Brain pericyte (primary cell): ENCODE measurements around the gene EBI3.
"Not testable (repeated sequence)": the region's sequence is repeated elsewhere in the genome, so short reads cannot be mapped to it uniquely, and the experiment has no call there.

Source experiments
- DNase-seq: peaks from one replicate; pipeline ENCODE4 v3.0.0-alpha.2; 2012; ENCODE audit warnings: low read depth, low spot score

Gene EBI3

DNA sequence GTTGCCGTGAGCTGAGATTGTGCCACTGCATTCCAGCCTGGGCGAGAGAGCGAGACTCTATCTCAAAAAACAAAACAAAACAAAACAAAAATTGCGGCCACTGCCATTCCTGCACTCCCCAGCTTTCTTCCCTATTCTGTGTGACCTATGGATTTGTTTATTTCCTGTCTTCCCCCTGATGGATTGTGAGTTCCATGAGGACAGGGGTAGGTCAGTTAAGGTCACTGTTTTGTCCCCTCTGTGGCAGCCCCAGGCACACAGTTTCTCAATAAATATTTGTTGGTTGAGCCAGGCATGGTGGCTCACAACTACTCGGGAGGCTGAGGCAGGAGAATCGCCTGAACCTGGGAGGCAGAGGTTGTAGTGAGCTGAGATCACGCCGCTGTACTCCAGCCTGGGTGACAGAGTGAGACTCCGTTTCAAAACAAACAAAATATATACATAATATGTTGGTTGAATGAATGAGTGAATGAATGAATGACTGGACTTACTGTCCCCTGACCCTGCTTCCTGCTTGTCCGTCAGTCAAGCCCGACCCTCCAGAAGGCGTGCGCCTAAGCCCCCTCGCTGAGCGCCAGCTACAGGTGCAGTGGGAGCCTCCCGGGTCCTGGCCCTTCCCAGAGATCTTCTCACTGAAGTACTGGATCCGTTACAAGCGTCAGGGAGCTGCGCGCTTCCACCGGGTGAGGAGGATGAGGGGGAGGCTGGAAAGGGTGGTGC is 5.0 kb downstream of the EBI3 start:
- DNase-seq: no peak

DNA sequence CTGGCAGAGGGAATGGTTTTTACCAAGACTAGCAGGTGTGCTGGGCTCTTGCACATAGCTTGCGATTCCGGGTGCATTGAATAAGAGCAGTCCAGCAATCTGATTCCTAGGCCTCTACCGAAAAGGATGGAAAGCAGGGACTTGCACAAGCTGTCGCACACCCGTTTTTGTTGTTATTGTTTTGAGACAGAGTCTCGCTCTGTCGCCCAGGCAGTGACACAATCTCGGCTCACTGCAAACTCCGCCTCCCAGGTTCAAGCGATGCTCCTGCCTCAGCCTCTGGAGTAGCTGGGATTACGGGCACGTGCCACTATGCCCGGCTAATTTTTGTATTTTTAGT is 5.5 kb downstream of the EBI3 start:
- no peak for DNase-seq

DNA sequence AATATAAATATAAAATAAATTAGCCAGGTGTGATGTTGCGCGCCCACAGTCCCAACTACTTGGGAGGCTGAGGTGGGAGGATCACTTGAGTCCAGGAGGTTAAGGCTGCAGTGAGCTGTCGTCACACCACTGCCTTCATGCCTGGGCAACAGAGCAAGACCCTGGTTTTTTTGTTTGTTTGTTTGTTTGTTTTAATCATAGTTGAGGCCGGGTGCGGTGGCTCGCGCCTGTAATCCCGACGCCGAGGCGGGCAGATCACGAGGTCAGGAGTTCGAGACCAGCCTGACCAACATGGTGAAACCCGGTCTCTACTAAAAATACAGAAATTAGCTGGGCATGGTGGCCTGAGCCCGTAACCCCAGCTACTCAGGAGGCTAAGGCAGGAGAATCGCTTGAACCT is 8.2 kb downstream of the EBI3 start:
- not testable (repeated sequence) for DNase-seq

DNA sequence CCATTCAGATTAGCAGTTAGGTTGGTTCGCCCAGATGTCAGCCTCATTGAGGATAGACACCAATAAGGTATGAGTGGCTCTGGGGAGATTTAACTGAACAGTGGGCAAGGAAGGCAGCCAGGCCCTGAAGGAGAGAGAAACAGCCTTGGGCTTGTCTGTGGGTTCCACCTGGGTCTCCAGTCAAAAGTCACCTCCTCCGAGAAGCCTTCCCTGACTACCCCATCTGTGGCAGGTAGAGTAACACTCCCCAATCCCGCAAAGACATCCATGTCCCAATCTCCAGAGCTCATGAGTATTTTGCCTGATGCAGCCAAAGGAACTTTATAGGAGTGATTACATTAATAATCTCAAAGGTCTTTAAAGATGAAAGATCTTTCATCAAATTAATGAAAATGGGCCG is 9.5 kb downstream of the EBI3 start:
- no peak for DNase-seq

DNA sequence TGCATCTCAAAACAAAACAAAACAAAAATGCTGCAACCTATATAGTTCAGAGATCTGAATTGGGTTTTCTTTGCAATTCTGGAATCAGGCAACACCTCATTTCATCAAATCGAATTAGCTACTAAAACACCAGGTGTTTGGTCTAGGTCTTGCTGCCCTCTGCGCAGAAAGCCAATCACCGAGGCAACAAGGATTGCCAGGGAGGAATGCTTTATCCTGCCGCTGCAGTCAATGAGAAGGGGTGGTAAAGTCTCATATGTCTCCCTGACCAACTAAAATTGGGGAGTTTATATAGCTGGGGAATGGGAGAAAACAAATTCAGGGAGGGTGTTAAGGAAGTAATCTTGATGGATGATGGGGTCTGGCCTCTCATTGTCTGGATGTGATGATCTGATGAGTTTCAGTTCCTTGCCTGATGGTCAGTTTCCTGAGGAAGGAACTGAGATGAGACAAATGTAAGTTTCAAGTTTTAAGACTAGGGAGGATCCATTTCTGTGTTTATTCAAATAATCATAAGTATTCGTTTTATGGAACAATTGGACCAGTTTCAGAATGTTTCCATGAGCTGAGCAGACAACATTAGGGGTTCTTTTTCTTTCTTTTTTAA is 12.6 kb downstream of the EBI3 start:
- no peak for DNase-seq

DNA sequence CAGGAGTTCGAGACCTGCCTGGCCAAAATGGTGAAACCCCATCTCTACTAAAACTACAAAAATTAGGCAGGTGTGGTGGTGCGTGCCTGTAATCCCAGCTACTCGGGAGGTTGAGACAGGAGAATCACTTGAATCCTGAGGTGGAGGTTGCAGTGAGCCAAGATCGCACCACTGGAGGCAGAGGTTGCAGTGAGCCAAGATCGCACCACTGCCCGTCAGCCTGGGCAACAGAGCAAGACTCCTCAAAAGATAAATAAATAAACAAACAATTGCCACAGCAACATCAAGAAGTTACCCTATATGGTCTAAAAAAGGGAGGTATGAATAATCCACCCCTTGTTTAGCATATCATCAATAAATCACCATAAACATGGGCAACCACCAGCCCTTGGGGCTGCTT is 16.6 kb downstream of the EBI3 start:
- not testable (repeated sequence) for DNase-seq

DNA sequence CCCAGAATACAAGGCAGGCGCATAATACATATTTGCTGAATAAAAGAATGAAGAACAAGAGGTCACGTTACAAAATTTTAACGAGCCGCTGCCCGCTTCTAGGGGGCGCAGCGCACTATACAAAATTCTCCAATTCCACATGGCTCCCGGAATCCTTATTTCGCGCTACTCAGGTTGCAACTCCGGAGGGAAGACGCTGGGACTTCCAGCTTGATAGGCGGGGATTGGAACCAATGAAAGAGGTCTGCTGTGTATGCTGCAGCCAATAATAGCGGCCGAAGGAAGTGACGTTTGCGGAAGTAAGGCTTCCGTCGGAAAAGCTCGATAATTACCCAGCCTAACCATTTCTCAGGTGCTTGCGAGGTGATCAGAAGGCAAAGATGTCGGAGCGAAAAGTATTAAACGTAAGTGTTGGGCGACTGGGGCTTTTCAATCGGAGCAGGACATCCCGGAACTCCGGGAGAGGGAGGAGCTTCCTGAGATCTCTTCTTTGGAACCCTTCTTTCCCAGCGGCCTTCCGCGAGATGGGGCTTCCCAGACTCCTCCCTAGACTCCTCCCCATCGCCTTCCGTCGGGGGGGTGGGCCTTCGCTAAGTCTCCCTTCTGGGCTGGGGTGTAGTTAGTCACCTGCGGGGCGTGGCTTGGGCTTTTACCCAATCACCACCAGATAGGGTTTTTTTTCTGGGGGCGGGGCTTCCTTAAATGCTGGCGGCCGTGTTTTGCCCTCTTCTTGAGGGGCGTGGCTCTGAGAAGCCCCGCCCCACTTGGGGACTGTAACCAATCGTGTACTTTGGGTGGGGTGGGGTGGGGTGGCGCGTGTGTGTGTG is 17.7 kb downstream of the EBI3 start, which contains the start of gene YJU2:
YJU2 (plus strand) TSS at position 314 of the 827 bp plus-strand sequence; CDS start at position 381, 67 bp downstream.
- DNase-seq: peak; percentile 96

DNA sequence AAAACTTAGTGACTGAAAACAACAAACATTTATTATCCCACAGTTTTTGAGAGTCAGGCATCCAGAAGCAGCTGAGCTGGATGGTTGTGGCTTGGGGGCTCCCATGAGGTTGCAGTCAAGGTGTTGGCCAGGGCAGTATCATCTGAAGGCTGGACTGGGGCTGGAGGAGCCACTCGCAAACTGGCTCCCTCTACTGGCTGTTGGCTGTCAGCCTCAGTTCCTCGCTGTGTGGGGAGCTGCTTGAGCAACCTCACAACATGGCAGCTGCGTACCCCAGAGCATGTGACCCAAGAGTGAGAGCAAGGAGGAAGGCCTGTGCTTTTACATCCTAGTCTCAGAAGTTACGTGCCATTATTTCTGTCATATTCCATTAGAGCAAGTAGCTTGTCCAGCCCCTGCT is 27.2 kb downstream of the EBI3 start:
- no peak for DNase-seq

DNA sequence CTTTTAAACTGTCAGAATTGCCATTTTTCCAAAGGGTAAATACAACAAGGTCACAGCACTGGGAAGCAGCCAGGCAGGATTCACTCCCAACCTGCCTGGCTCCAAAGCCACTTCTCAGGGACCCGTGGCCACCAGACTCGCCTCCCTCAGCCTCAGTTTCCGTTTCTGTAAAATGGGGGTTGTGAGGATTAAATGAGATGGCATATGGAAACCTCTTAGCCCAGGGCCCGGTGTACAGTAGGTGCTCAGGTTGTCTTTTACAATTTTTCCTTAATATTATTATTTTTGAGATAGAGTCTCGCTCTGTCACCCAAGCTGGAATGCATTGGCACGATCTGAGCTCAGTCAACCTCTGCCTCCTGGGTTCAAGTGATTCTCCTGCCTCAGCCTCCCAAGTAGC is 27.7 kb downstream of the EBI3 start:
- DNase-seq: no peak

DNA sequence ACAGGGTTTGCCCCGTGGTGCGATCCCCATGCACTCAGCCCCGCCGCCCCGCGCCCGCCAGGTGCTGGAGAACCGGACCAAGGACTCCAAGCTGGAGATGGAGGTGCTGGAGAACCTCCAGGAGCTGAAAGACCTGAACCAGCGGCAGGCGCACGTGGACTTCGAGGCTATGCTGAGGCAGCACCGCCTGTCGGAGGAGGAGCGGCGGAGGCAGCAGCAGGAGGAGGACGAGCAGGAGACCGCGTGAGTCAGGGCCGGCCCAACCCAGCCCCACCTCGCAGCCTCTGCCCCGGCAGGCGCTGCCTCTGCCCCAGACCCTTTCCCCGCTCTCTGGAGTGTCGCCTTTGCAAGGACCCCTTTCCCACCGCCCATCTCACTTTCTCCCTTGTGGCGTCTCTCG is 28.9 kb downstream of the EBI3 start:
- DNase-seq: no peak

DNA sequence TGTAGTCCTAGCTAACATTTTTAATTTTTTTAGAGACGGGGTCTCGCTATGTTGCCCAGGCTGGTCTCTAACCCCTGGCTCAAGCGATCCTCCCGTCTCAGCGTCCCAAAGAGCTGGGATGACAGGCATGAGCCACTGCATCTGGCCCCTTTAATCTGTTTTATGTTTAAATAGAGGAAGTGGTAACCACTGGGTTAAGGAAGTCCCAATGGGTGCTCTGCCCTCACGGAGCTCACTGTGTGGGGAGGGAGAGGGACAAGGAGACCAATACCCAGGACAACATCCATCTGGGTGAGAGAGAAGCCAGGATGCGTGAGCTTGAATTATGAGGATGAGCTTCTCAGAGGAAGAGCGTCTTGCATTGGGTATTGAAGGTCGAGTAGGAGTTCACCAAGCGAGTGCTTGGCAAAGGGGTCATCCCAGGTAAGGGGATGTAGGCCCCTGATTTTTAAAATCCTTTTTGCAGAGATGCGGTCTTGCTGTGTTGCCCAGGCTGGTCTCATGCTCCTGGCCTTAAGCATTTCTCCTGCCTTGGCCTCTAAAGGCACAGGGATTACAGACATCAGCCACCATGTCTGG is 31.4 kb downstream of the EBI3 start:
- DNase-seq: no peak

DNA sequence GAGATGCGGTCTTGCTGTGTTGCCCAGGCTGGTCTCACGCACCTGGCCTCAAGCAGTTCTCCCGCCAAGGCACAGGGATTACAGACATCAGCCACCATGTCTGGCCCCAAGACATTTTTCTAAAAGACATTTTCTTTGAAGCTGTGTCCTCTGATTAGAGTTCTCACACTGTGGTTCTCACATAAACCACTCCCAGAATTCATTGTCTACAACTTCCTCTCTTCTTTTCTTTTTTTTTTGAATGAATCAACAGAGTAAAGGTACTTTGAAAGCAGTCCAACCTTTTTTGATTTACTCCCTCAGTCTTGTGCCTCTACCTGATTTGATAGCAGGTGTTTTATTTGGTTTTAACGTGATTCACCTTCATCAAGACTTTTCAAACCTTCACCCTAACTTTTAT is 35.5 kb downstream of the EBI3 start:
- no peak for DNase-seq

DNA sequence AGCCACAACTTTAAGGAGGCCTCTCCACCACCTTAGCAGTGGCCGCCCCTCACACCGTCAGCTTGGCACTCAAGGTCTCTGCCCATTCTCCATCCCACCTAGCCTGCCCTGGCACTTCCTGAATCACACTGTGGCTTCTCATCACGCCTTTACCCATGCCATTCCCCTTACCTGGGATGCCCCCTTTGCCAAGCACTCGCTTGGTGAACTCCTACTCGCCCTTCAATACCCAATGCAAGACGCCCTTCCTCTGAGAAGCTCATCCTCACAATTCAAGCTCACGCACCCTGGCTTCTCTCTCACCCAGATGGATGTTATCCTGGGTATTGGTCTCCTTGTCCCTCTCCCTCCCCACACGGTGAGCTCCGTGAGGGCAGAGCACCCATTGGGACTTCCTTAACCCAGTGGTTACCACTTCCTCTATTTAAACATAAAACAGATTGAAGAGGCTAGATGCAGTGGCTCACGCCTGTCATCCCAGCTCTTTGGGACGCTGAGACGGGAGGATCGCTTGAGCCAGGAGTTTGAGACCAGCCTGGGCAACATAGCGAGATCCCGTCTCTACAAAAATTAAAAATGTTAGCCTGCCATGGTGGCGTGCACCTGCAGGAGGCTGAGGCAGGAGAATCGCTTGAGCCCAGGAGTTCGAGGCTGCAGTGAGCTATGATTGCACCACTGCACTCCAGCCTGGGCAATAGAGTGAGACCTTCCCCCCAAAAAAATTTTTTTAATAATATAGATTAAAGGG is 37.1 kb downstream of the EBI3 start:
- DNase-seq: no peak

DNA sequence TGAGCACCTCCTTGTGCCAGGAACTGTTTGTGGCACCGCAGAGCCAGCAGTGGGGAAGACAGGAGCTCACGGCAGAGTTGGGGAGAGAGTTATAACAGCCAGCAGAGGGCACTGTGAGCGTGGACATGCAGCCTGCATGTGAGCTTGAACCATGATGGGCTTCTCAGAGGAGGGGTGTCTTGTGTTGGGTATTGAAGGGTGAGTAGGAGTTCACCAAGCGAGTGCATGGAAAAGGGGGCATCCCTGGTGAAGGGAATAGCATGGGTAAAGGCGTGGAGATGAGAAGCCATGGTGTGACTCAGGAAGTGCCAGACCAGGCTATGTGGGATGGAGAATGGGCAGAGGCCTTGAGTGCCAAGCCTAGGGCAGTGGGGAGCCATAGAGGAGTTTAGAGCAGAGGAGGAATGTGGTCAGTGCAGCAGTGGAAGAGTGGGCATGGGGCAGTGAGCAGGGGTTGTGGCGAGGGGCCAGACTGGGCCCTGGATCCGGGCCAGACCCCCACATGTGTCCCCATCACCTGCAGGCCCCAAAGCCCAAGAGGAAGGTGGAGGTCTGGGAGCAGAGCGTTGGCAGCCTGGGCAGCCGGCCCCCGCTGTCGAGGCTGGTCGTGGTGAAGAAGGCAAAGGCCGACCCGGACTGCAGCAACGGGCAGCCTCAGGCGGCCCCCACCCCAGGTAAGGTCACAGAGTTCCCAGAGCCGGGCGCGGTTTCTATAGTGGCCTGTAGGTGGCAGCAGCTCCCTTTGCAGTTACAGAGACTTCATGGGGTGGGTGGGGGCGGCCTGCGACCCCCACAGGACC is 38.0 kb downstream of the EBI3 start:
- DNase-seq: no peak

DNA sequence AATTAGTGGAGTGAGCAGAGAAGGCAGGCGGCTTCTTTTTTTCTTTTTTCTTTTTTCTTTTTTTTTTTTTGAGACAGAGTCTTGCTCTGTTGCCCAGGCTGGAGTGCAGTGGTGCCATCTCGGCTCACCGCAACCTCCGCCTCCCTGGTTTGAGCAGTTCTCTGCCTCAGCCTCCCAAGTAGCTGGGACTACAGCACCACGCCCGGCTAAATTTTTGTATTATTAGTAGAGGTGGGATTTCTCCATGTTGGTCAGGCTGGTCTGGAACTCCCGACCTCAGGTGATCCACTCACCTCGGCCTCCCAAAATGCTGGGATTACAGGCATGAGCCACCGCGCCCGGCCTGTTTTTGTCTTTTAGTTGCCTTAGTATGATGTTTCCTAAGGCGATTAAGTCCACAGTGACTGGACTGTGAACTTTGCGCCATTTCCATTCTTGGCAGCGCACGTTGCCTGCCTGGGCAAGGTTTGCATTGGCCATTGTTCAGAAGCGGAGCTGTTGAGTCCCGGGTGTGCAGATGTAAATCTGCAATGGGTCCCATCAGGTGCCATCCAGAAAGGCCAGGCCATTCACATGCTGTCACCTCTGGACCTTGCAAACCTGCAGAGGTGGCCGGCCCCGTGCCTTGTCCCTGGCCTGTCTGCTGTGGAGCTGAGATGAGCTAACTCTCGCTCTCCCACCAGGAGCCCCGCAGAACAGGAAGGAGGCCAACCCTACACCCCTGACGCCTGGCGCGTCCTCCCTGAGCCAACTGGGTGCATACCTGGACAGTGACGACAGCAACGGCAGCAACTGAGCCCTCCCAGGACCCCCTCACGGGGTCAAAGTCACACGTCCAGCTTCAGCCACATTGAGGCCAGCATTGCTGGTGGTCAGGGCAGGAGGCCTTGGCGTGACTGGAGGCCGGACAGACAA is 38.8 kb downstream of the EBI3 start:
- no peak for DNase-seq

DNA sequence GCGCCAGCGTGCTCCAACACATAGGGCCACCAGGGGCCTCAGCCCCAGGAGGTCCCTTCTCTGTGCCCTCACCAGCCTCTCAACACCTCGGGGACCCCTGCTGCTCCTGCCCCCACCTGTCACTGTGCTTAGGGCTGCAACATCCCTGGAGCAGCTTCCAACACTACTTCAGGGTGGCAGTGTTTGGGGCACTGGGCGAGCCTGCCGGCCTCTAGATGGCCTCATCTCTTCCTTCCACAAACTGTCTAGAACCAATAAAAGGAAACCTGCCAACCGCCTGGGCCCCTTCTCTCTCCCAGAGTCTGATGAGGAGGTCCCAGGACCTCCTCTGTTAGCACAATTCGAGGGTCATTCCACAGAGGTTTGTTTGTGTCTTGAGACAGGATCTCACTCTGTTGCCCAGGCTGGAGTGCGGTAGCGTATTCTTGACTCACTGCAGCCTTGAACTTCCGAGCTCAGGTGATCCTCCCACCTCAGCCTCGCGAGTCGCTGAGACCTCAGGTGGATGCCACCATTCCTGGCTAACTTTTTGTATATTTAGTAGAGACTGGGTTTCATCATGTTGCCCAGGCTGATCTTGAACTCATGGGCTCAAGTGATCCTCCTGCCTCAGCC is 39.6 kb downstream of the EBI3 start:
- no peak for DNase-seq

DNA sequence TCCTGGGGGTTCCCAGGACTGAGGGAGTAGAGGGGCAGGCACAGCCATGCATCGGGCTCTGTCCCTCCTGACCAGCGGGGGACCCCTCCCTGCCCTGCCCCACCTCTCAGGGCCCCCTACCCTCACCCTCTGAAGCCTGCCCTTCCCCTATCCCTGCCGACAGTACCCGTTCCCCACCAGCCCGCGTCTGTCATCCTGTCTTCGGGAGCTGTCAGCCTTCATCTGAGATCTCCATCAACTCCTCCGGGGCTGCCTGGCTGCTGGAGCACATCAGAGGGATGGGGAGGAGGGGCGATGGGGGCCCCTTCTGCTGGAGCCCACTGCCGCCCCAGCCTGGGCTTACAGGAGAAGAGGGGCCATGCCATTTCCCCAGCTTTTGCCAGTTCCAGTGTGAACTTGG is 43.6 kb downstream of the EBI3 start:
- no peak for DNase-seq

DNA sequence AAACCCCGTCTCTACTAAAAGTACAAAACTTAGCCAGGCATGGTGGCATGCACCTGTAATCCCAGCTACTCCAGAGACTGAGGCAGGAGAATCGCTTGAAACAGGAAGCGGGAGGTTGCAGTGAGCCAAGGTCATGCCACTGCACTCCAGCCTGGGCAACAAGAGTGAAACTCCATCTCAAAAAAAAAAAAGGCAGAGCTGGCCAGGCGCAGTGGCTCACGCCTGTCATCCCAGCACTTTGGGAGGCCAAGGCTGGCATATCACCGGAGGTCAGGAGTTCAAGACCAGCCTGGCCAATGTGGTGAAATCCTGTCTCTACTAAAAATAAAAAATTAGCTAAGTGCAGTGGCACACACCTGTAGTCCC is 45.0 kb downstream of the EBI3 start:
- not testable (repeated sequence) for DNase-seq

DNA sequence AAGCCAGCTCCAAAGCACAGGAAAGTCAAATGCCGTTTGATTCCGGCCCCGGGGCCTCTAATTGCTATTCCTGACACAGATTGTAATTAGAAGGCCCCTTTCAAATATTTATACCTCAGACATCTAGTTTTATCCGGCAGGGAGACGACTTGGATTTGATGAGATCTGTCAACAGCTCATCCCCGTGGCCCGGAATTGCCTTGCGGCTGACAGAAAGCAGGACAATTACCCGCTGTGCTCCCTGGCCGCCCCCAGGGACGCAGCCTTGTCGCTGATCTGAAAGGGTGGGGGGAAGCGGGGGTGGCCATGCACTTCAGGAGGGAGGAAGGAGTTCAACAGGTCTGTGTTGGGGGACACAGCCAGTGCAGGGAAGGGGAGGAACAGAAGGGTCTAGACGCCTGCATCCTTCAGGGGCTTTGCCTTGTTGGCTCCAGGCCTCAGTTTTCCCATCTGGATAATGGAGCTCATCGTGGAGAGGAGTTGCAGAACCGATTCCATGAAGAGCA is 47.9 kb downstream of the EBI3 start:
- DNase-seq: no peak
